ENCODE results near the gene BRCA1.

- TF ChIP-seq CTCF (IDR thresholded peaks at IDR 0.05; ENCODE audit: poor library complexity, severe bottlenecking) (peak; percentile 56), SMC3 (conservative IDR thresholded peaks at IDR 0.05; ENCODE audit: poor library complexity) (peak; percentile 60), POLR2AphosphoS5 (IDR thresholded peaks at IDR 0.05) (no peak), EZH2 (IDR thresholded peaks at IDR 0.05; ENCODE audit: borderline replicate concordance, insufficient read depth, low read length, poor library complexity, severe bottlenecking) (no peak), EP300 (conservative IDR thresholded peaks at IDR 0.05; ENCODE audit: poor library complexity, severe bottlenecking) (no peak), TAF1 (IDR thresholded peaks at IDR 0.05; ENCODE audit: low read depth) (no peak), RAD21 (conservative IDR thresholded peaks at IDR 0.05) (peak; percentile 38), MXI1 (conservative IDR thresholded peaks at IDR 0.05; ENCODE audit: poor library complexity, severe bottlenecking) (no peak)
- TF ChIP-seq, protein P1, sequence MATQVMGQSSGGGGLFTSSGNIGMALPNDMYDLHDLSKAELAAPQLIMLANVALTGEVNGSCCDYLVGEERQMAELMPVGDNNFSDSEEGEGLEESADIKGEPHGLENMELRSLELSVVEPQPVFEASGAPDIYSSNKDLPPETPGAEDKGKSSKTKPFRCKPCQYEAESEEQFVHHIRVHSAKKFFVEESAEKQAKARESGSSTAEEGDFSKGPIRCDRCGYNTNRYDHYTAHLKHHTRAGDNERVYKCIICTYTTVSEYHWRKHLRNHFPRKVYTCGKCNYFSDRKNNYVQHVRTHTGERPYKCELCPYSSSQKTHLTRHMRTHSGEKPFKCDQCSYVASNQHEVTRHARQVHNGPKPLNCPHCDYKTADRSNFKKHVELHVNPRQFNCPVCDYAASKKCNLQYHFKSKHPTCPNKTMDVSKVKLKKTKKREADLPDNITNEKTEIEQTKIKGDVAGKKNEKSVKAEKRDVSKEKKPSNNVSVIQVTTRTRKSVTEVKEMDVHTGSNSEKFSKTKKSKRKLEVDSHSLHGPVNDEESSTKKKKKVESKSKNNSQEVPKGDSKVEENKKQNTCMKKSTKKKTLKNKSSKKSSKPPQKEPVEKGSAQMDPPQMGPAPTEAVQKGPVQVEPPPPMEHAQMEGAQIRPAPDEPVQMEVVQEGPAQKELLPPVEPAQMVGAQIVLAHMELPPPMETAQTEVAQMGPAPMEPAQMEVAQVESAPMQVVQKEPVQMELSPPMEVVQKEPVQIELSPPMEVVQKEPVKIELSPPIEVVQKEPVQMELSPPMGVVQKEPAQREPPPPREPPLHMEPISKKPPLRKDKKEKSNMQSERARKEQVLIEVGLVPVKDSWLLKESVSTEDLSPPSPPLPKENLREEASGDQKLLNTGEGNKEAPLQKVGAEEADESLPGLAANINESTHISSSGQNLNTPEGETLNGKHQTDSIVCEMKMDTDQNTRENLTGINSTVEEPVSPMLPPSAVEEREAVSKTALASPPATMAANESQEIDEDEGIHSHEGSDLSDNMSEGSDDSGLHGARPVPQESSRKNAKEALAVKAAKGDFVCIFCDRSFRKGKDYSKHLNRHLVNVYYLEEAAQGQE (IDR thresholded peaks at IDR 0.05; ENCODE audit: borderline replicate concordance), result no peak
Observed at GRCh38 chr17:43171586-43172487, 46.7 kb upstream of the BRCA1 start.

Data from neural cell (in vitro differentiated cells).